Stimulated activated CD8-positive, alpha-beta memory T cell treated with anti-CD3 and anti-CD28 coated beads, Interleukin-4, amount 100 ng/mL, for 4 hours (primary cell): ENCODE data around the gene ORAI3.

Source experiments
- DNase-seq, 2 donors: peaks; one replicate each; pipeline ENCODE4 v3.0.0-alpha.2; 2020; ENCODE audit warnings: low read depth in 2 of 2, low spot score in 1 of 2

The ORAI3 gene

GRCh38 chr16:30948667-30949649 is at the start of gene ORAI3:
Gene ORAI3, plus strand, starts transcription at chr16:30949068. Its CDS starts 222 bp downstream, at chr16:30949290.
- DNase-seq = no peak

GRCh38 chr16:30899794-30900193 is 49.1 kb upstream of the ORAI3 start:
- DNase-seq = no peak

GRCh38 chr16:30900588-30900987 is 48.3 kb upstream of the ORAI3 start:
- no peak for DNase-seq

GRCh38 chr16:30901201-30902028 is 47.5 kb upstream of the ORAI3 start:
- DNase-seq = no peak

- no peak for DNase-seq
Measured at GRCh38 chr16:30902029-30902972, 46.6 kb upstream of the ORAI3 start.

- no peak for DNase-seq
Measured at GRCh38 chr16:30903002-30903401, 45.9 kb upstream of the ORAI3 start.

- DNase-seq = no peak
Measured at GRCh38 chr16:30903596-30903995, 45.3 kb upstream of the ORAI3 start.

- no peak for DNase-seq
Measured at GRCh38 chr16:30904114-30904780, 44.6 kb upstream of the ORAI3 start.

GRCh38 chr16:30907064-30907463 is 41.8 kb upstream of the ORAI3 start:
- DNase-seq = no peak

GRCh38 chr16:30910427-30911029 is 38.3 kb upstream of the ORAI3 start:
- no peak for DNase-seq

- DNase-seq = no peak
Measured at GRCh38 chr16:30912794-30913412, 36.0 kb upstream of the ORAI3 start.

- DNase-seq = no peak
Measured at GRCh38 chr16:30914830-30915229, 34.0 kb upstream of the ORAI3 start.

- no peak for DNase-seq
Measured at GRCh38 chr16:30918614-30919013, 30.3 kb upstream of the ORAI3 start.

GRCh38 chr16:30920891-30921290 is 28.0 kb upstream of the ORAI3 start:
- no peak for DNase-seq

GRCh38 chr16:30921459-30921747 is 27.5 kb upstream of the ORAI3 start:
- DNase-seq = no peak

GRCh38 chr16:30921748-30922419 is 27.0 kb upstream of the ORAI3 start:
- peak; percentile 75 to 83 for DNase-seq

- peak; percentile 99 to 100 for DNase-seq
Measured at GRCh38 chr16:30922420-30922959, 26.4 kb upstream of the ORAI3 start.

GRCh38 chr16:30922960-30923535 is 25.8 kb upstream of the ORAI3 start:
- peak; percentile 87 to 92 for DNase-seq
